Activated CD8-positive, alpha-beta memory T cell treated with anti-CD3 and anti-CD28 coated beads, Interleukin-2, amount 50 U/mL, for 1 hour (primary cell): ENCODE data around the gene XBP1.
"Not testable (repeated sequence)": the region's sequence is repeated elsewhere in the genome, so short reads cannot be mapped to it uniquely, and the experiment has no call there.

Source experiments
- DNase-seq: peaks from one replicate; pipeline ENCODE4 v3.0.0-alpha.2; 2020; ENCODE audit errors: extremely low read depth

Gene XBP1

GRCh38 chr22:28817919-28818859 lies 17.8 kb upstream of the XBP1 start:
- DNase-seq, result no peak

GRCh38 chr22:28817064-28817463 lies 16.7 kb upstream of the XBP1 start:
- DNase-seq, result no peak

- no peak for DNase-seq
These were observed 15.4 kb upstream of the XBP1 start for GRCh38 chr22:28815729-28816128.

- no peak for DNase-seq
These were observed 14.7 kb upstream of the XBP1 start for GRCh38 chr22:28815111-28815510.

- DNase-seq, result no peak
These were observed 13.6 kb upstream of the XBP1 start for GRCh38 chr22:28813772-28814518.

GRCh38 chr22:28812516-28812915 lies 12.1 kb upstream of the XBP1 start:
- no peak for DNase-seq

- DNase-seq, result no peak
These were observed 10.6 kb upstream of the XBP1 start for GRCh38 chr22:28810821-28811491.

GRCh38 chr22:28808716-28809355 lies 8.5 kb upstream of the XBP1 start:
- DNase-seq, result no peak

- not testable (repeated sequence) for DNase-seq
These were observed 5.1 kb upstream of the XBP1 start for GRCh38 chr22:28805426-28805825.

GRCh38 chr22:28802595-28803123 lies 2.3 kb upstream of the XBP1 start:
- DNase-seq, result no peak

GRCh38 chr22:28801845-28802594 lies 1.7 kb upstream of the XBP1 start:
- DNase-seq, result no peak

- no peak for DNase-seq
These were observed 612 bp downstream of the XBP1 start for GRCh38 chr22:28799606-28800307.

- no peak for DNase-seq
These were observed 1.4 kb downstream of the XBP1 start for GRCh38 chr22:28798810-28799605.

- DNase-seq, result no peak
These were observed 4.2 kb downstream of the XBP1 start for GRCh38 chr22:28795932-28796856.

GRCh38 chr22:28795071-28795693 lies 5.2 kb downstream of the XBP1 start:
- no peak for DNase-seq

GRCh38 chr22:28793976-28794584 lies 6.3 kb downstream of the XBP1 start:
- DNase-seq, result no peak
